GM12872 (cell line): Measurements from ENCODE around the gene SLC13A5.

Source experiments
- TF ChIP-seq, protein P1 (sequence below): IDR thresholded peaks from 3 replicates; pipeline ENCODE4 v1.5.1; 2011; ENCODE audit warnings: low read depth, mild to moderate bottlenecking, low read length, moderate library complexity; ENCODE audit not compliant: insufficient read depth

Gene SLC13A5

GRCh38 chr17:6660101-6660500 lies 53.1 kb downstream of the SLC13A5 start:
- TF ChIP-seq, protein P1, sequence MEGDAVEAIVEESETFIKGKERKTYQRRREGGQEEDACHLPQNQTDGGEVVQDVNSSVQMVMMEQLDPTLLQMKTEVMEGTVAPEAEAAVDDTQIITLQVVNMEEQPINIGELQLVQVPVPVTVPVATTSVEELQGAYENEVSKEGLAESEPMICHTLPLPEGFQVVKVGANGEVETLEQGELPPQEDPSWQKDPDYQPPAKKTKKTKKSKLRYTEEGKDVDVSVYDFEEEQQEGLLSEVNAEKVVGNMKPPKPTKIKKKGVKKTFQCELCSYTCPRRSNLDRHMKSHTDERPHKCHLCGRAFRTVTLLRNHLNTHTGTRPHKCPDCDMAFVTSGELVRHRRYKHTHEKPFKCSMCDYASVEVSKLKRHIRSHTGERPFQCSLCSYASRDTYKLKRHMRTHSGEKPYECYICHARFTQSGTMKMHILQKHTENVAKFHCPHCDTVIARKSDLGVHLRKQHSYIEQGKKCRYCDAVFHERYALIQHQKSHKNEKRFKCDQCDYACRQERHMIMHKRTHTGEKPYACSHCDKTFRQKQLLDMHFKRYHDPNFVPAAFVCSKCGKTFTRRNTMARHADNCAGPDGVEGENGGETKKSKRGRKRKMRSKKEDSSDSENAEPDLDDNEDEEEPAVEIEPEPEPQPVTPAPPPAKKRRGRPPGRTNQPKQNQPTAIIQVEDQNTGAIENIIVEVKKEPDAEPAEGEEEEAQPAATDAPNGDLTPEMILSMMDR: no peak

GRCh38 chr17:6657633-6658287 lies 55.4 kb downstream of the SLC13A5 start:
- TF ChIP-seq, protein P1: no peak

DNA sequence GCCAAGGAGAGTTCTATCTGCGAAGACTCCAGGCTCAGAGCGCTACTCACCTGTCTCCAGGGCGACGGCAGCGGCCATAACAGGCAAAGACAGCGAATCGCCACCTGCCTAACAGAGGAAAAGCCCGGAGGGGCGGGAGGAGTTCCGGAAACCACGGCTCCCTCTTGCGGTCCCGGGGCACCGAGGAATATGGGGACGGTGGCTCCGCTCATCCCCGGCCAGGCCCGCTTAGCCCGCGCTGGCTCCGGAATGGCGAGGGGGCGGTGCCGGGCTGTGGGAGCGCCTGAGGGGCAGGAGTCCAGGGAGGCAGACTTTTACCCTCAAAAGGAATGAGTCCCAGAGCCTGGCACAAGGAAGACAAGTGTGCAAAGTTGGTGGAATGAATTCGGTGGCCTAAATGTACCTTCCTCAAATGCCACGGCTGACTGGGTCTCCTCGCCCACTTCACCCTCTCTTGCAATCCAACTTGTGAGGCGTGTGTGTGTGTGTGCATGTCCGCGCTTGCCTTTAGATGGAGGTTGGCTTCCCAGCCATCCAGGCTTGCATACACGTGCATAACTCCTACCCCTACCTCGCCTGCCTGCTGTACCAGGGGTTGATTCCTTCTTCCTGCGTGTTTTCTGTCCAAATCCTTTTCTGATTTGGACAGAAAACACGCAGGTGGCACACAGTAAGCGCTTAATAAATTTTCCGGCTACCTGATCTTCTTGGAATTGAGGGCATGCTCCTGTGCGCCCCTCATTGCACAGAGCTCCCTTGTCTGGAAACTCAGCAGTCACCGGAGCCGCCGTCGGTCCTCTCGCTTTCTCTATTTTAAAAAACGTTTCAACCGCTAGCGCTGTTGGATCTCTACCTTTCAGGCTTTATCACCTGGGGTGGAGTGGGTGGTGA lies 58.1 kb downstream of the SLC13A5 start:
- TF ChIP-seq, protein P1: no peak

- TF ChIP-seq, protein P1: no peak
These were observed 61.2 kb downstream of the SLC13A5 start for GRCh38 chr17:6651919-6652452.

DNA sequence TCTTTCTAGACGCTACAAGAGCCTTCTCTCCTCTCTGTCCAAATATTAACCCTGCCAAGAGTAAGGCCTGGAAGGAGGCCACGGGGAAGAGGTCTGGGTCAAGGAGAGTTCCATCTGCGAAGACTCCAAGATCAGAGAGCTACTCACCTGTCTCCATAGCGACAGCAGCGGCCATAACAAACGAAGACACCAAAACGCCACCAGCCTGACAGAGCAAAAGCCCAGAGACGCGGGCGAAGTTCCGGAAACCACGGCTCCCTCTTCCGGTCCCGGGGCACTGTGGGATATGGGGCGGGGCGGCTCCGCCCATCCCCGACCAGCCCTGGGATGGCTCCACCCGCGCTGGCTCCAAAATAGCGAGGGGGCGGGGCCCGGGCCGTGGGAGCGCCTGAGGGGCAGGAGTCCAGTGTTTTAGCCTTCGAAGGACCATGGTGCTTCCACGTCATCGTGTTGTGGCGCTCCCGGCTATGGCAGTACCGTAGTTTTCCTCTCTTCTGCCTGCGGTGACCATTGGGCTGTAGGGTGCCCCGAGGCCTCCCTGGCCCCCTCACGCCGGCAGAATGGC lies 61.7 kb downstream of the SLC13A5 start, which contains the start of the genes C17orf100 and MED31:
Gene C17orf100 (plus strand): TSS at position 409 of the 565 bp plus-strand sequence. CDS start 152 bp downstream, at position 561.
Gene MED31 (minus strand): TSS at position 252 of the 565 bp plus-strand sequence. CDS start 77 bp downstream, at position 175.
- TF ChIP-seq, protein P1: no peak

GRCh38 chr17:6648181-6648580 lies 65.0 kb downstream of the SLC13A5 start:
- TF ChIP-seq, protein P1: peak; percentile 42; the same call in 1 of the 3 replicates
